ENCODE measurements around the gene RNU4-1. TPM values are rescaled to one million over a fixed set of nuclear protein-coding genes. Genes with fewer than 3 reads are reported as not detected.

The RNU4-1 gene
- total and polyA plus RNA-seq, 2 experiments from 2014 or later = 6.0 TPM; not detected in 1

DNA sequence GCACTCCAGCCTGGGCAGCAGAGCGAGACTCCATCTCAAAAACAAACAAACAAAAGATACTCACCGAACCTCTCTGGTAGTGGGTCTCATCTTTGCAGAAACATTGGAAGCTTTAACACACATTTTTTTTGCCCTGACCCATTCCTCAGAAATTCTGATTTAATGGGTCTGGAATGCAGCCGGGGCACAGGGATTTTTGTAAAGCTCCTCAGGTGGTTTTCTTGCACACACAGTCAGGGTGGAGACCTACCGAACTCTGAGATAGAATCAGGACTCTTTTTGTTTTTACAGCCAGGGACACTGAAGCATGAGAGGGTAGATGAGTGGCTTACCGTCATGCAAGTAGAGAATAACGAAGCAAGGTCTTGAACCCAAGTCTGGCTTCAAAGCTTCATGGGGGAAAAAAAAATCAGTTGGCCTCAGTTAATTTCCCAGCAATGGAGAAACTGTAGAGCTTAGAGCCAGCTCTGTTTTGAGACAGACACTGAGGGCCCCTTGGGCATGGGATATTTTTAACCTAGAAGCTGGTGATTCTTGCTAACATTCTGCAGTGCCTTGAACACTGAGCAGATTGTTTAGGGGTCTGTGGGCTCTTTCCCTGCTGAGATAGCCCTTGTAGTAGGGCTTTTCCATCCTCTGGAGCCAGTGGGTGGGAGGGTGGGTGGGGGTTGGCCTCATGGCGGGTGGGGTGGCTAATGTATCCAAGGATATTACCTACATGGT, 6.1 kb downstream of the RNU4-1 start:
- H3K27ac Mint-ChIP-seq = no peak overlapping the region
- no peaks in the 10 kb centered on the region for H3K9me3 Mint-ChIP-seq
- no peaks in the 10 kb centered on the region for H3K36me3 ChIP-seq (ENCODE audit: insufficient read depth)
- H3K27me3 Mint-ChIP-seq (ENCODE audit: insufficient read depth, low read depth, poor library complexity) = peaks cover 11% of the 10 kb centered on the region
- no peaks in the 10 kb centered on the region for H3K9me2 ChIP-seq (ENCODE audit: insufficient read depth)
- H3K4me1 ChIP-seq (ENCODE audit: insufficient read depth) = peaks cover 4% of the 10 kb centered on the region; the same call in 1 of the 2 replicates
- H2AFZ ChIP-seq = peak overlapping the region; percentile 61; the same call in 1 of the 2 replicates
- DNase-seq (ENCODE audit: low spot score) = peak; percentile 27
- H3K4me2 ChIP-seq = no peak overlapping the region
- peaks cover 12% of the 10 kb centered on the region for H3K4me1 Mint-ChIP-seq
- TF ChIP-seq JUNB (IDR thresholded peaks at IDR 0.05; ENCODE audit: unreplicated experiment) = no peak
- no peak for TF ChIP-seq POLR2AphosphoS5 (IDR thresholded peaks at IDR 0.05; ENCODE audit: low read depth)
- TF ChIP-seq EZH2phosphoT487 (IDR thresholded peaks at IDR 0.05; ENCODE audit: unreplicated experiment) = no peak
- no peak for TF ChIP-seq EZH2 (IDR thresholded peaks at IDR 0.05; ENCODE audit: low read depth, unreplicated experiment)
- no peak for TF ChIP-seq NANOG (IDR thresholded peaks at IDR 0.05; ENCODE audit: borderline replicate concordance)
- TF ChIP-seq, protein P1, sequence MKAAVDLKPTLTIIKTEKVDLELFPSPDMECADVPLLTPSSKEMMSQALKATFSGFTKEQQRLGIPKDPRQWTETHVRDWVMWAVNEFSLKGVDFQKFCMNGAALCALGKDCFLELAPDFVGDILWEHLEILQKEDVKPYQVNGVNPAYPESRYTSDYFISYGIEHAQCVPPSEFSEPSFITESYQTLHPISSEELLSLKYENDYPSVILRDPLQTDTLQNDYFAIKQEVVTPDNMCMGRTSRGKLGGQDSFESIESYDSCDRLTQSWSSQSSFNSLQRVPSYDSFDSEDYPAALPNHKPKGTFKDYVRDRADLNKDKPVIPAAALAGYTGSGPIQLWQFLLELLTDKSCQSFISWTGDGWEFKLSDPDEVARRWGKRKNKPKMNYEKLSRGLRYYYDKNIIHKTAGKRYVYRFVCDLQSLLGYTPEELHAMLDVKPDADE (IDR thresholded peaks at IDR 0.05) = no peak
- TF ChIP-seq, protein P2, sequence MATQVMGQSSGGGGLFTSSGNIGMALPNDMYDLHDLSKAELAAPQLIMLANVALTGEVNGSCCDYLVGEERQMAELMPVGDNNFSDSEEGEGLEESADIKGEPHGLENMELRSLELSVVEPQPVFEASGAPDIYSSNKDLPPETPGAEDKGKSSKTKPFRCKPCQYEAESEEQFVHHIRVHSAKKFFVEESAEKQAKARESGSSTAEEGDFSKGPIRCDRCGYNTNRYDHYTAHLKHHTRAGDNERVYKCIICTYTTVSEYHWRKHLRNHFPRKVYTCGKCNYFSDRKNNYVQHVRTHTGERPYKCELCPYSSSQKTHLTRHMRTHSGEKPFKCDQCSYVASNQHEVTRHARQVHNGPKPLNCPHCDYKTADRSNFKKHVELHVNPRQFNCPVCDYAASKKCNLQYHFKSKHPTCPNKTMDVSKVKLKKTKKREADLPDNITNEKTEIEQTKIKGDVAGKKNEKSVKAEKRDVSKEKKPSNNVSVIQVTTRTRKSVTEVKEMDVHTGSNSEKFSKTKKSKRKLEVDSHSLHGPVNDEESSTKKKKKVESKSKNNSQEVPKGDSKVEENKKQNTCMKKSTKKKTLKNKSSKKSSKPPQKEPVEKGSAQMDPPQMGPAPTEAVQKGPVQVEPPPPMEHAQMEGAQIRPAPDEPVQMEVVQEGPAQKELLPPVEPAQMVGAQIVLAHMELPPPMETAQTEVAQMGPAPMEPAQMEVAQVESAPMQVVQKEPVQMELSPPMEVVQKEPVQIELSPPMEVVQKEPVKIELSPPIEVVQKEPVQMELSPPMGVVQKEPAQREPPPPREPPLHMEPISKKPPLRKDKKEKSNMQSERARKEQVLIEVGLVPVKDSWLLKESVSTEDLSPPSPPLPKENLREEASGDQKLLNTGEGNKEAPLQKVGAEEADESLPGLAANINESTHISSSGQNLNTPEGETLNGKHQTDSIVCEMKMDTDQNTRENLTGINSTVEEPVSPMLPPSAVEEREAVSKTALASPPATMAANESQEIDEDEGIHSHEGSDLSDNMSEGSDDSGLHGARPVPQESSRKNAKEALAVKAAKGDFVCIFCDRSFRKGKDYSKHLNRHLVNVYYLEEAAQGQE (IDR thresholded peaks at IDR 0.05; ENCODE audit: unreplicated experiment) = no peak
- no peak for TF ChIP-seq ZNF331 (CRISPR knock-in tag; IDR thresholded peaks at IDR 0.05; ENCODE audit: low read depth)
- TF ChIP-seq, protein P3, sequence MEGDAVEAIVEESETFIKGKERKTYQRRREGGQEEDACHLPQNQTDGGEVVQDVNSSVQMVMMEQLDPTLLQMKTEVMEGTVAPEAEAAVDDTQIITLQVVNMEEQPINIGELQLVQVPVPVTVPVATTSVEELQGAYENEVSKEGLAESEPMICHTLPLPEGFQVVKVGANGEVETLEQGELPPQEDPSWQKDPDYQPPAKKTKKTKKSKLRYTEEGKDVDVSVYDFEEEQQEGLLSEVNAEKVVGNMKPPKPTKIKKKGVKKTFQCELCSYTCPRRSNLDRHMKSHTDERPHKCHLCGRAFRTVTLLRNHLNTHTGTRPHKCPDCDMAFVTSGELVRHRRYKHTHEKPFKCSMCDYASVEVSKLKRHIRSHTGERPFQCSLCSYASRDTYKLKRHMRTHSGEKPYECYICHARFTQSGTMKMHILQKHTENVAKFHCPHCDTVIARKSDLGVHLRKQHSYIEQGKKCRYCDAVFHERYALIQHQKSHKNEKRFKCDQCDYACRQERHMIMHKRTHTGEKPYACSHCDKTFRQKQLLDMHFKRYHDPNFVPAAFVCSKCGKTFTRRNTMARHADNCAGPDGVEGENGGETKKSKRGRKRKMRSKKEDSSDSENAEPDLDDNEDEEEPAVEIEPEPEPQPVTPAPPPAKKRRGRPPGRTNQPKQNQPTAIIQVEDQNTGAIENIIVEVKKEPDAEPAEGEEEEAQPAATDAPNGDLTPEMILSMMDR (conservative IDR thresholded peaks at IDR 0.05; ENCODE audit: low read depth in 2 of 2) = no peak
- TF ChIP-seq CREB1 (CRISPR knock-in tag; IDR thresholded peaks at IDR 0.05; ENCODE audit: low read depth) = no peak
- H3K79me2 ChIP-seq (replicated peaks; ENCODE audit: insufficient read depth) = no peaks in the 10 kb centered on the region
- H3K27ac ChIP-seq (ENCODE audit: low read depth) = no peak overlapping the region
- no peaks in the 10 kb centered on the region for H3K36me3 Mint-ChIP-seq (ENCODE audit: low read depth)
- H3K4me3 ChIP-seq = no peak overlapping the region
- H3F3A ChIP-seq (replicated peaks; ENCODE audit: low read depth) = peaks cover 12% of the 10 kb centered on the region
- no peak overlapping the region for H3K4me3 Mint-ChIP-seq
- no peaks in the 10 kb centered on the region for H3K27me3 ChIP-seq (ENCODE audit: insufficient read depth)
- H4K20me1 ChIP-seq (replicated peaks; ENCODE audit: insufficient read depth) = no peaks in the 10 kb centered on the region
- no peak for ATAC-seq

Measured in GM23338 (cell line).